NCI-H446 (cell line): ENCODE results near the gene ZNF674.
"Not testable (repeated sequence)": the region's sequence is repeated elsewhere in the genome, so short reads cannot be mapped to it uniquely, and the experiment has no call there.

ENCODE experiments used
- DNase-seq, 2 experiments: peaks; one replicate each; lab custom pipeline; 2025; lab: John Stamatoyannopoulos, UW

Gene ZNF674

DNA sequence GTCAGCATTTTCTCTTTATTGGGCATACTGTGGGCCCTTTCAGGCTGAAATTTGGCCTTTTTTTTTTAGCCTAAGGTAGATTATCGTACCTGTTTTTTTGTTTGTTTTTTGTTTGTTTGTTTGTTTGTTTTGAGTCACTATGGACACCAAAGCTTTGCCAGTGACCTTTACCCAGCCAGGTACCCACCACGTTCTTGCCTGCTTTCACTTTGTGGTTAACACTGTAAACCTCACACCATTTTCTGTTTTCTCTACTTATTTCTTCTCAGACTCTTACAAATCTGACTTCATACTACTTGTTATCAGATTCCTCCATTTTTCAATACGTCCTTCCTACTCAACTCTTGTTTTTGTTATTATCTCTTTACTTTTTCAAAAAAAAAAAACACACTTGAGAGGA lies 81.5 kb downstream of the ZNF674 start:
- DNase-seq, result no peak

DNA sequence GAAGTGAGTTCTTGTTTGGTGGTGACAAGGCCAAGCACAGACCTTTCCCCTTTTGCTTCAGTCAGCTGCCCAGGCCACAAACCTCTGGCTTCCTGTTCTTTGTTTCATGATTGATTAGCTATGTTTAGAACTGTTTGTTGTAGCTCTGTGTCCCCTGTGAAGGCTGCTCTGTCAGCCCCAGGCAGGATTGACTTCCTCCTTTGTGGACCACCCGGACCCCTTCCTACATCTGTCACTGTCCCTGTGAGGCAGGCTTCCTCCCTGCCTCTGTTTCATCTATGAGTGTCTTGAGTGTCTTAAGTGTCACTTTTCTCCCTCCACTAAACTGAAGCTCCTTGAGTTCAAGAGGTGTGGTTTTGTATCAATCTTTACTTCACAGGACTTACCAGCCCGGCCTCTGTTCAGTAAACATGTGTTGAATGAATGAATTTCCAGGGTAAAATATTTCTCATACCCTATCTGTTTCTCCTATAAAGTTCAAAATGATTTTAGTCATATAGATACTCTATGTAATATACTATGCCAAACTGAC lies 83.5 kb downstream of the ZNF674 start:
- no peak for DNase-seq

DNA sequence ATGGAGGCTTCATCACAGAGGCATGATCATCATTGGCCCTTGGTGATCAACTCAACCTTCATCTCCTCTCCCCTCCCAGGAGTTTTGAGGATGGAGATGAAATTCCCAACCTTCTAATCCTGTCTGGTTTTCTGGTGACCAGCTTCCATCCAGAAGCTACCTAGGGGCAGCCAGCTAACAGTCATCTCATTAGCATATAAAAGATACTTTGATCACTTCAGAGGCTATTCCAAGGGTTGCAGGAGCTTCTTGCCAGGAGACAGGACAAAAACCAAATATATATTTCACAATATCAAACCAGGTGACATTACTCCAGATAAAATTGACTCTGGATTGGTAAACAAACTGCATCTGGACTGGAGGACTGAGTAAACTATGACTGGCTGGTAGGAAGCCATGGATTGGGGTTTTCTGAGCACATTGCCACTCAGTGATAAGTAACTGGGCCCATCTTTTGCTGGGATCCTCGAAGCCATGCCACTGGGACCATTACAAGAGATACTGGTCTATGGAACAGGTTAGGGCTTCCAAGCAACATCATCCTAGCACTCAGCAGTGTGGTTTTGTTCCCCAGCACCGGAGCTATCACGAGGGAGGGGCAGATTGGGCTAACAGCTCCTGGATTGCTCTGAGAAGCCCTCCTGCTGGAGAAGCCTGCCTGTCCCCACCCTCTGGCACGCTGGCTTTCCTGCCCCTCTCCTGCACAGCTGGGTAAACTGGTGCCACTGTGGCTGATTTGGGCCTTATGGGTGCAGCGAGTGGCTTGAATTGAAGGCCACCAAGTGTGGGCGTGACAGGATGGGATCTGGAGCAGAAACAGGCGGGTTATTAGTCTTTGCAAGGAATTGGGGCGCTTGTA lies 84.2 kb downstream of the ZNF674 start:
- not testable (repeated sequence) for DNase-seq

DNA sequence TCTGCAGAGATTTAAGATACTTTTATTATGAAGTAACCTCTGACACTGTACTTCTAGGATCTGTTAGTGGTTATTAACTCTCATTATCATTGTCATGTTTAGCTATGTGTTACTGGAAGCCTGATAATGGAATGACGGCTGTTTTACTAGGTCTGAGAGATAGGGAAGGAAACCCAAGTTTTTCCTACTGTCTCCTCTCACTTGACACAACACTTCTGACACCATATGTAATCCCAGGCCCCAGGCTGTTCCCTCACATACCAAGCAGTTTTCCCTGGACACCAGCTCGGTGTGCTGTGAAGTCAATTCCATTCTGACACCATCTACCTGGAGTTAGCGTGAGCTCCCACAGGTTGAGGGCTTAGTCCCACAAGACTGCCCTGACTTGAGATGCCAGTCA lies 85.6 kb downstream of the ZNF674 start:
- DNase-seq, result no peak

DNA sequence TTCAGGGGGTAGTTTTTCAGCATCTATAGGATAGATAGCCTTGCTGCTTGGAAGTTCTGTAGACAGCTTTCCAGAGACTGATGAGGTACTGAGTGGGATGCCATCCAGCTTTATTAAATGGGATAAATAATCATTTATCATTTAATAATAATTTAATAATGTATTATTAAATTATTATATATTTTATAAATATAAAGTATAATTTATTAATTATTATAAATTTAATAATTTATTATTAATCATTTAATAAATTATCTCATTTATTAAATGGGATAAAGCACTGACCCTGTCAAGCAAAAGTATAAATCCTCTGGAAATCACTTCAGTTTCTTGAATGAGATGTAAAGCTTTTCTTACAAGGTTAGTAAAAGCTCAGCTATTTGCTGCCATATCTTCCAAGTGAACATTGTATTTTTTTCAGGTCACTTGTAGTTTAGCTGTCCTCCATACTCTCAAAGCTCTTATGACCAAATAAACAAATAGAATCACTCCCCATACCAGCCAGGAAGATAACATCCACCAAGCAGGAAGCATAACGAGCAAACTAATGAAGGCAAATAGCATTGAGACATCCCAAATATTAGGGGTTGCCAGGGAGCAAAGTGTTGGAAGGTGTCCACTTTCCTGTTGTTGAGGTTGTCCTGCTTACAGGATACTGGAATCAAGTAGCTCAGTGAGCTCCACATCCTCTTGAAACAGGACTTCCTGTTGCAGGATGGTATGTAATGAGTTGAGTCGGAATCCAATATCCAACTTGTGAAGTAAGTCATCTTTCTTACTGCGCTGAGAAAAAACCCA lies 88.9 kb downstream of the ZNF674 start:
- DNase-seq, result no peak
